ENCODE measurements around the gene CCNT1. TPM values are rescaled to one million over a fixed set of nuclear protein-coding genes. Genes with fewer than 3 reads are reported as not detected.

Gene CCNT1
- total RNA-seq, 1 donor from 2014 or later, result 52.5 TPM

DNA sequence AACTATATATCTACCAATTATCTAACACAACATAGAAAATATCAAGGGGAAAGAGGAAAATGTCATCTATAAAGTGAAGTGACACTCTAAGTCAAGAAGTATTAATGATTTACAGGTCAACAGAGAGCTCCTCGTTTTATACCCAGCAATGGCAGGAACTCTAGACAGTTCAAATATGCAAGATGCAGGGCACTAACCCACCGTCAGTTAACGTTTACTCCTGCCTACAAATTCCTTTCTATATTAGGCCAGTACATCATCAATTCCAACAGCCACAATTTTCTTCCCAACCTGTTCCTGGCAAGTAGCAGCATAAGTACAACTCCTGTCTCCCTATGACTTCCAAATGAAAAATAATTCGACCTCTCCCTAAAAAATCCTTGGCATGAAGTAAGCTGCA lies 25.5 kb downstream of the CCNT1 start:
- Mint-ChIP-seq H3K27me3 (ENCODE audit: low read depth) (no peaks in the 10 kb centered on the region), H3K4me3 (no peak overlapping the region), H3K9me3 (no peaks in the 10 kb centered on the region), H3K36me3 (peaks cover 46% of the 10 kb centered on the region), H3K27ac (peak overlapping the region; percentile 64), H3K4me1 (peaks cover 14% of the 10 kb centered on the region)
- DNase-seq (ENCODE audit: low spot score in 2 of 2, unreplicated experiment in 2 of 2), result no peak
- TF ChIP-seq, protein P1, sequence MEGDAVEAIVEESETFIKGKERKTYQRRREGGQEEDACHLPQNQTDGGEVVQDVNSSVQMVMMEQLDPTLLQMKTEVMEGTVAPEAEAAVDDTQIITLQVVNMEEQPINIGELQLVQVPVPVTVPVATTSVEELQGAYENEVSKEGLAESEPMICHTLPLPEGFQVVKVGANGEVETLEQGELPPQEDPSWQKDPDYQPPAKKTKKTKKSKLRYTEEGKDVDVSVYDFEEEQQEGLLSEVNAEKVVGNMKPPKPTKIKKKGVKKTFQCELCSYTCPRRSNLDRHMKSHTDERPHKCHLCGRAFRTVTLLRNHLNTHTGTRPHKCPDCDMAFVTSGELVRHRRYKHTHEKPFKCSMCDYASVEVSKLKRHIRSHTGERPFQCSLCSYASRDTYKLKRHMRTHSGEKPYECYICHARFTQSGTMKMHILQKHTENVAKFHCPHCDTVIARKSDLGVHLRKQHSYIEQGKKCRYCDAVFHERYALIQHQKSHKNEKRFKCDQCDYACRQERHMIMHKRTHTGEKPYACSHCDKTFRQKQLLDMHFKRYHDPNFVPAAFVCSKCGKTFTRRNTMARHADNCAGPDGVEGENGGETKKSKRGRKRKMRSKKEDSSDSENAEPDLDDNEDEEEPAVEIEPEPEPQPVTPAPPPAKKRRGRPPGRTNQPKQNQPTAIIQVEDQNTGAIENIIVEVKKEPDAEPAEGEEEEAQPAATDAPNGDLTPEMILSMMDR (IDR thresholded peaks at IDR 0.05; ENCODE audit: unreplicated experiment), result no peak

DNA sequence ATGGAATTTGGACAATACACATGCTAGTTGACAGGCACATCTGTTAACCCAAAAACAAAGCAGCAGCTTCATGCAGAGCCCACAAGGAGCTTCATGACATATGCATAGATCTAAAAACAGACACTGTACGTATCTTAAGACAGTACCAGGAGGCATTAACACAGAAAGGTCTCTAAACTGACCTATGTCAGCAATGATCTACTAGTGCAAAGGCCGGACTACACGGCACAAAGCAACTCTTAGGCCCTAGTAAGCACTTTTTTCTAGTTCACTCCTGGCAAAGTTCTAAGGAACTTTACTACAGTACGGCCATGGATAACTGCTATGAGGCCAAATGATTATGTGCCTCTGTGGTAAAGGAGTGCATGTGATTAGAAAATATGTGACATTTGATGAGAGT lies 26.1 kb downstream of the CCNT1 start:
- TF ChIP-seq, protein P1 (IDR thresholded peaks at IDR 0.05; ENCODE audit: unreplicated experiment), result no peak
- peaks cover 41% of the 10 kb centered on the region for H3K36me3 Mint-ChIP-seq
- DNase-seq (ENCODE audit: low spot score in 2 of 2, unreplicated experiment in 2 of 2), result no peak
- no peak overlapping the region for H3K4me3 Mint-ChIP-seq
- H3K9me3 Mint-ChIP-seq, result no peaks in the 10 kb centered on the region
- H3K4me1 Mint-ChIP-seq, result peaks cover 14% of the 10 kb centered on the region
- peak overlapping the region; percentile 64 for H3K27ac Mint-ChIP-seq
- H3K27me3 Mint-ChIP-seq (ENCODE audit: low read depth), result no peaks in the 10 kb centered on the region

DNA sequence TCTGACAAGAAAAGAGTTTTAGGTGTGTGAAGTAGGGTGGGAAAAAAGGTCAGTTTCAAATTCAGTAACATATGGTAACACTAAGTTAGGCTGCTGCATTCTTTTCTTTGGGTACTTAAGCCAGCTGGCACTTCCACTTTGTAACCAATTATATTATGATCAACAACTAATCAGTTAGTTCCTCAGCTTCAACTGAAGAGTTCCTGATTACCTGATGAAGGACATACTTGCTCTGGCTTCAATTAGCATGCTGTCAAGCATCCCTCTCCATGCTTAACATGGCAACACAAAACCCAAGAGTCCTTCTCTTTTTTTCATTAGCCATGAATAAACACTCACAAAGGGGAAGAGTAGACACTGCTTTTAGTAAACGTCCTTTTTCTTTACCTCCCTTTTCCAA lies 27.7 kb downstream of the CCNT1 start:
- Mint-ChIP-seq H3K9me3 (no peaks in the 10 kb centered on the region), H3K27ac (no peak overlapping the region), H3K36me3 (peaks cover 29% of the 10 kb centered on the region), H3K4me1 (peaks cover 14% of the 10 kb centered on the region), H3K27me3 (ENCODE audit: low read depth) (no peaks in the 10 kb centered on the region), H3K4me3 (no peak overlapping the region)
- TF ChIP-seq, protein P1 (IDR thresholded peaks at IDR 0.05; ENCODE audit: unreplicated experiment), result no peak
- no peak for DNase-seq (ENCODE audit: low spot score in 2 of 2, unreplicated experiment in 2 of 2)

DNA sequence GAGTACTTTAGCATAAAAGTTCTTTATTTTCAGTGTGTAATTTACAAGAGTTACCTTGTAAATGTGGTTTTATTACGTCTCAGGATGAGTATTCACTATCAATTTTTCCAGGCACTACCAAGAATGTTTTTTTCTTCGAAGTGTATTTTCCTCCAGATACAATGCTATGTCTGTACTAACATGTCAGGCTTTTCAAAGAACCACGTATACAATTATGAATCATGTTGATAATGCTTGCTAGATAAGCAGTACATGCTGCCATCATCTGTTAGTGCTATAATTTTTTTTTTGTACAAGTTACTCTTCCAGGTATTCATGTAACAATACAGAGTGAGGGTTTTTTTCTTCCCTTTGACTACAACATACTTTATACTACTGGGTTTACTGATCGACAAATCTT lies 28.9 kb downstream of the CCNT1 start:
- H3K36me3 Mint-ChIP-seq, result peaks cover 18% of the 10 kb centered on the region
- no peak overlapping the region for H3K27ac Mint-ChIP-seq
- H3K27me3 Mint-ChIP-seq (ENCODE audit: low read depth), result no peaks in the 10 kb centered on the region
- H3K4me3 Mint-ChIP-seq, result no peak overlapping the region
- H3K9me3 Mint-ChIP-seq, result no peaks in the 10 kb centered on the region
- TF ChIP-seq, protein P1 (IDR thresholded peaks at IDR 0.05; ENCODE audit: unreplicated experiment), result no peak
- no peak for DNase-seq (ENCODE audit: low spot score in 2 of 2, unreplicated experiment in 2 of 2)
- H3K4me1 Mint-ChIP-seq, result peaks cover 14% of the 10 kb centered on the region

DNA sequence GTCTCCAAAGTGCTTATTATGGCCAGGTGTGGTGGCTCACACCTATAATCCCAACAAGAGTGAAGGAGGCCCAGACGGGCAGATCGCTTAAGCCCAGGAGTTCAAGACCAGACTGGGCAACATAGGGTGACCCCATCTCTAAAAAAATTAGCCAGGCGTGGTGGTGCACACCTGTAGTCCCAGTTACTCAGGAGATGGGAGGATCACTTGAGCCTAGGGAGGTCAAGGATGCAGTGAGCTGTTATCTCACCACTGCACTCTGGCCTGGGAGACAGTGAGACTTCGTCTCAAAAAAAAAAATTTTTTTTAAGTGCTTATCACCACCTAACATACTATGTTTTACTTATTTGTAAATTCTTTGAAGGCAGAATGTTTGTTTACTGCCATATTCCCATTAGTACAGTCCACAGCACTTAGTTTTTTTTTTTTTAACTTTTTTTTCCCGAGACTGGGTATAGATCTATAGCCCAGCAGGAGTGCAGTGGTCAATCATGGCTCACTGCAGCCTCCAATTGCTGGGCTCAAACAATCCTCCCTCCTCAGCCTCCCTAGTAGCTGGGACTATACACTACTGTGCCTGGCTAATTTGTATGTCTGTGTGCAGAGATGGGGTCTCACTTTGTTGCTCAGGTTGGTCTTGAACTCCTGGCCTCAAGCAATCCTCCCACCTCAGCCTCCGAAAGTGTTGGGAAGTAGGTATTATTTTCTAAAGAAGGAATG lies 29.7 kb downstream of the CCNT1 start:
- H3K27ac Mint-ChIP-seq, result no peak overlapping the region
- peaks cover 14% of the 10 kb centered on the region for H3K4me1 Mint-ChIP-seq
- DNase-seq (ENCODE audit: low spot score in 2 of 2, unreplicated experiment in 2 of 2), result no peak
- H3K36me3 Mint-ChIP-seq, result peaks cover 15% of the 10 kb centered on the region
- TF ChIP-seq, protein P1 (IDR thresholded peaks at IDR 0.05; ENCODE audit: unreplicated experiment), result no peak
- no peak overlapping the region for H3K4me3 Mint-ChIP-seq
- H3K9me3 Mint-ChIP-seq, result no peaks in the 10 kb centered on the region
- no peaks in the 10 kb centered on the region for H3K27me3 Mint-ChIP-seq (ENCODE audit: low read depth)

All from mesothelial cell of epicardium (in vitro differentiated cells).